HG02763 (cell line): ENCODE data around the gene HSFX3.
A peak's percentile ranks its signal among the peaks of the same experiment; 100 is the strongest.
"Not testable (repeated sequence)": the region's sequence is repeated elsewhere in the genome, so short reads cannot be mapped to it uniquely, and the experiment has no call there.

Experiments
- ATAC-seq: cut with Tn5 transposase; IDR thresholded peaks from one replicate; pipeline ENCODE4 v1.9.1; 2021; ENCODE audit warnings: mild to moderate bottlenecking, moderate library complexity; ENCODE audit not compliant: unreplicated experiment

Gene HSFX3

GRCh38 chrX:149549701-149550100 is at the start of gene HSFX3:
TSS of gene HSFX3 (minus strand) at chrX:149549924. CDS start at chrX:149549852, 72 bp downstream.
- ATAC-seq, result not testable (repeated sequence)

- ATAC-seq, result not testable (repeated sequence)
Measured at GRCh38 chrX:149598603-149599002, 48.9 kb upstream of the HSFX3 start.

GRCh38 chrX:149595943-149596342 is 46.2 kb upstream of the HSFX3 start:
- not testable (repeated sequence) for ATAC-seq

- not testable (repeated sequence) for ATAC-seq
Measured at GRCh38 chrX:149595214-149595613, 45.5 kb upstream of the HSFX3 start, which contains the start of gene HSFX2. TSS of gene HSFX2 (minus strand) at chrX:149595314. CDS start at chrX:149594700, 614 bp downstream.

- ATAC-seq, result not testable (repeated sequence)
Measured at GRCh38 chrX:149590993-149591392, 41.3 kb upstream of the HSFX3 start.

- not testable (repeated sequence) for ATAC-seq
Measured at GRCh38 chrX:149587359-149587758, 37.6 kb upstream of the HSFX3 start, which contains the start of gene MAGEA9B. TSS of gene MAGEA9B (minus strand) at chrX:149587459. CDS start at chrX:149583179, 4,280 bp downstream.

- not testable (repeated sequence) for ATAC-seq
Measured at GRCh38 chrX:149585631-149586030, 35.9 kb upstream of the HSFX3 start.

GRCh38 chrX:149573456-149573855 is 23.7 kb upstream of the HSFX3 start:
- peak; percentile 100 for ATAC-seq

GRCh38 chrX:149572743-149573142 is 23.0 kb upstream of the HSFX3 start:
- no peak for ATAC-seq

GRCh38 chrX:149571770-149572169 is 22.0 kb upstream of the HSFX3 start:
- no peak for ATAC-seq

- no peak for ATAC-seq
Measured at GRCh38 chrX:149570668-149571067, 20.9 kb upstream of the HSFX3 start.

GRCh38 chrX:149569770-149570169 is 20.0 kb upstream of the HSFX3 start:
- no peak for ATAC-seq

- ATAC-seq, result no peak
Measured at GRCh38 chrX:149568701-149569296, 19.1 kb upstream of the HSFX3 start.

- ATAC-seq, result no peak
Measured at GRCh38 chrX:149567621-149568417, 18.1 kb upstream of the HSFX3 start.

- ATAC-seq, result no peak
Measured at GRCh38 chrX:149563359-149563758, 13.6 kb upstream of the HSFX3 start.

- ATAC-seq, result not testable (repeated sequence)
Measured at GRCh38 chrX:149555251-149555650, 5.5 kb upstream of the HSFX3 start.

GRCh38 chrX:149551939-149552248 is 2.2 kb upstream of the HSFX3 start:
- not testable (repeated sequence) for ATAC-seq

- ATAC-seq, result not testable (repeated sequence)
Measured at GRCh38 chrX:149551245-149551938, 1.7 kb upstream of the HSFX3 start.

GRCh38 chrX:149550454-149550853 is 730 bp upstream of the HSFX3 start:
- not testable (repeated sequence) for ATAC-seq

GRCh38 chrX:149547782-149548181 is 1.9 kb downstream of the HSFX3 start:
- not testable (repeated sequence) for ATAC-seq

- not testable (repeated sequence) for ATAC-seq
Measured at GRCh38 chrX:149546962-149547361, 2.8 kb downstream of the HSFX3 start.
